ENCODE results near the gene ST14.
"Not testable (repeated sequence)": the region's sequence is repeated elsewhere in the genome, so short reads cannot be mapped to it uniquely, and the experiment has no call there.

Gene ST14

DNA sequence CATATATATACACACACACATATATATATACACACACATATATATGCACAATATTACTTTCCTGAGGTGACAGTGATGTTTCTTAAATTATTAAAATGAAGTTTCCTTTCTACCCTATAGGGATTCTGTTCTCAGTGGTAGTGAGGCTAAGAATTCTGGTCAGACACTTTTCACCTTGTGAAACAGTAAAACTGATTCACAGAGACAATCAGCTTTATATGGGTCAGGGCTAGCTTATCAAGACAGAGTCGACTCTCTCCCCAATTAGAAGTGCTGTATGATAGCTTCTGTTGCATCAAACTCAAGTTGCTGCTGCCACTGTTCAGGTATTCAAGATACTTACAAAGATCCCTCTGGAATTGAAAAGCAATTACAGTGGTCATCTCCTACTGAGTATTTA lies 86.7 kb downstream of the ST14 start:
- Histone ChIP-seq H3K9me3 (ENCODE audit: low read depth, low read length) (no peaks in the 10 kb centered on the region), H3K4me3 (no peak overlapping the region), H3K36me3 (ENCODE audit: insufficient read depth, low read length) (no peaks in the 10 kb centered on the region), H3K9ac (ENCODE audit: insufficient read length) (no peak overlapping the region), H3K27ac (no peak overlapping the region)
- no peak for DNase-seq (ENCODE audit: low read depth, low spot score)
- TF ChIP-seq POLR2AphosphoS5 (IDR thresholded peaks at IDR 0.05; ENCODE audit: borderline replicate concordance, low read depth, low read length) = no peak
- TF ChIP-seq FOXP2 (optimal IDR thresholded peaks at IDR 0.05; ENCODE audit: control extremely low read depth, extremely low read length, insufficient read depth) = no peak
- no peak for TF ChIP-seq EZH2 (IDR thresholded peaks at IDR 0.05)

- no peaks in the 10 kb centered on the region for H3K9me3 ChIP-seq (ENCODE audit: low read depth, low read length)
- no peak for DNase-seq (ENCODE audit: low read depth, low spot score)
- H3K9ac ChIP-seq (ENCODE audit: insufficient read length) = no peak overlapping the region
- no peaks in the 10 kb centered on the region for H3K36me3 ChIP-seq (ENCODE audit: insufficient read depth, low read length)
- H3K27ac ChIP-seq = no peak overlapping the region
- no peak for TF ChIP-seq POLR2AphosphoS5 (IDR thresholded peaks at IDR 0.05; ENCODE audit: borderline replicate concordance, low read depth, low read length)
- TF ChIP-seq FOXP2 (optimal IDR thresholded peaks at IDR 0.05; ENCODE audit: control extremely low read depth, extremely low read length, insufficient read depth) = no peak
- H3K4me3 ChIP-seq = no peak overlapping the region
Observed at GRCh38 chr11:130246738-130247137, 87.2 kb downstream of the ST14 start.

- no peak overlapping the region for H3K27ac ChIP-seq
- no peak overlapping the region for H3K4me3 ChIP-seq
- H3K9me3 ChIP-seq (ENCODE audit: low read depth, low read length) = no peaks in the 10 kb centered on the region
- no peak for TF ChIP-seq FOXP2 (optimal IDR thresholded peaks at IDR 0.05; ENCODE audit: control extremely low read depth, extremely low read length, insufficient read depth)
- no peak for TF ChIP-seq POLR2AphosphoS5 (IDR thresholded peaks at IDR 0.05; ENCODE audit: borderline replicate concordance, low read depth, low read length)
- no peak for TF ChIP-seq EZH2 (IDR thresholded peaks at IDR 0.05)
- no peak for DNase-seq (ENCODE audit: low read depth, low spot score)
- no peak overlapping the region for H3K9ac ChIP-seq (ENCODE audit: insufficient read length)
- H3K36me3 ChIP-seq (ENCODE audit: insufficient read depth, low read length) = no peaks in the 10 kb centered on the region
Observed at GRCh38 chr11:130247319-130247718, 87.7 kb downstream of the ST14 start.

GRCh38 chr11:130249371-130249770 lies 89.8 kb downstream of the ST14 start:
- Histone ChIP-seq H3K4me3 (no peak overlapping the region), H3K9ac (ENCODE audit: insufficient read length) (no peak overlapping the region), H3K36me3 (ENCODE audit: insufficient read depth, low read length) (no peaks in the 10 kb centered on the region), H3K27ac (no peak overlapping the region), H3K9me3 (ENCODE audit: low read depth, low read length) (no peaks in the 10 kb centered on the region)
- TF ChIP-seq POLR2AphosphoS5 (IDR thresholded peaks at IDR 0.05; ENCODE audit: borderline replicate concordance, low read depth, low read length) (no peak), FOXP2 (optimal IDR thresholded peaks at IDR 0.05; ENCODE audit: control extremely low read depth, extremely low read length, insufficient read depth) (no peak), EZH2 (IDR thresholded peaks at IDR 0.05) (no peak)
- no peak for DNase-seq (ENCODE audit: low read depth, low spot score)

DNA sequence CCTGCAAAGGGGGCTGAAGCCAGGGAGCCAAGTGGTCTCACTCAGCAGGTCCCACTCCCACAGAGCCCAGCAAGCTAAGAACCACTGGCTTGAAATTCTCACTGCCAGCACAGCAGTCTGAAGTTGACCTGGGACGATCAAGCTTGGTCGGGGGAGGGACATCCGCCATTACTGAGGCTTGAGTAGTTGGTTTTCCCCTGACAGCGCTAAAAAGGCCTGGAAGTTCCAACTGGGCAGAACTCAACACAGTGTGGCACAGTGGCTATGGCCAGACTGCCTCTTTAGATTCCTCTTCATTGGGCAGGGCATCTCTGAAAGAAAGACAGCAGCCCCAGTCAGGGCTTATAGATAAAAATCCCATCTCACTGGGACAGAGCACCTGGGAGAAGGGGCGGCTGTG lies 90.3 kb downstream of the ST14 start:
- H3K27ac ChIP-seq; H3K9ac ChIP-seq (ENCODE audit: insufficient read length); H3K36me3 ChIP-seq (ENCODE audit: insufficient read depth, low read length); H3K4me3 ChIP-seq; H3K9me3 ChIP-seq (ENCODE audit: low read depth, low read length); DNase-seq (ENCODE audit: low read depth, low spot score): not testable (repeated sequence)

- not testable (repeated sequence) for DNase-seq (ENCODE audit: low read depth, low spot score); H3K9ac ChIP-seq (ENCODE audit: insufficient read length); H3K27ac ChIP-seq; H3K9me3 ChIP-seq (ENCODE audit: low read depth, low read length); H3K4me3 ChIP-seq; H3K36me3 ChIP-seq (ENCODE audit: insufficient read depth, low read length)
Observed at GRCh38 chr11:130251763-130252162, 92.2 kb downstream of the ST14 start.

Data from SK-N-MC (cell line).